LoVo (cell line): ENCODE data around the gene TAS1R3.
A peak's percentile ranks its signal among the peaks of the same experiment; 100 is the strongest.
"Not testable (repeated sequence)": the region's sequence is repeated elsewhere in the genome, so short reads cannot be mapped to it uniquely, and the experiment has no call there.

Source experiments
- DNase-seq: peaks from one replicate; pipeline ENCODE4 v3.0.0-alpha.2; 2016; ENCODE audit warnings: low spot score

The TAS1R3 gene

DNA sequence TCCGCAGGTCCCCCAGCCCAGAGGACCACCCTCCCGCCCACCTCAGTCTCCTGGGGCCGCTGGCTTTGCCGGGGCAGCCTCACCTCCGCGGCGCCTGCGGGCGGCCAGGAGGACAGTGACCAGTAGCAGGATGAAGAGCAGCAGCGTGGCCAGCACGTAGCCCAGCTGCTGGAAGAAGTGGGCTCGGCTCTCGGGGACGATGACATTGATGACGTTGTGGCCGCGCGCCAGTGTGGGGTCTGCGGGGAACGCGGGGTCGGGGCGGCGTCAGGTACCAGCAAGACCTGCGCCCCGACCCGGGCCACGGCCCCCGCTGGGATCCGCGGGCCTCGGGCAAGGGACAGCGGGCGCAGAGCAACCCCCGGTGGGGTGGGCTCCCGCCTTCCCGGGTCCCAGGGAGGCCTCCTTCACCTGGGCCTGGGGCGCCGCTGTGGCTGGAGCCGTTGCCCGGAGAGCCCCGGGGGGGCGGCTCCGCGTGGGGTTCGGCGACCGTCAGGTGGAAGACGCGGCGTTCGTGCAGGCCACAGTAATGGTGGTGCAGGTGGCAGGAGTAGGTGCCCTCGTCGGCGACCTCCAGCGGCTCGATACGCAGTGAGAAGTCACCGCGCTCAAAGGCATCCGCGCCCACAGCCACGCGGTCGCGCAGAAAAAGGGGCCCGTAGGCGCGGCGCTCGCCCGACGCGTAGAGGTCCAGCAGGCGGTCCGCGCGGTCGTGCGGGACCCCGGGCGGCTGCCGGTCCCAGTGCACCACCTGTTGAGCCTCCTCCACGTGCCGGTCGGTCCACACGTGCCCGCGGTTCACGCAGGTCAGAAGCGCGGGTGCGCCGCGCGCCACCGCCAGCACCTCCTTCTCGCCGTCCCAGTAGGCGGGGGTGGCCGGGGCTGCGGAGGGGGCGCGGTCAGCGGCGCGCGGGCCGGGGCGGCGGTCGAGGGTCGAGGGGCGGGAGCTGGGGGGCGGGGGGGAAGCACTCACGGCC, 23.5 kb downstream of the TAS1R3 start:
- DNase-seq = no peak

DNA sequence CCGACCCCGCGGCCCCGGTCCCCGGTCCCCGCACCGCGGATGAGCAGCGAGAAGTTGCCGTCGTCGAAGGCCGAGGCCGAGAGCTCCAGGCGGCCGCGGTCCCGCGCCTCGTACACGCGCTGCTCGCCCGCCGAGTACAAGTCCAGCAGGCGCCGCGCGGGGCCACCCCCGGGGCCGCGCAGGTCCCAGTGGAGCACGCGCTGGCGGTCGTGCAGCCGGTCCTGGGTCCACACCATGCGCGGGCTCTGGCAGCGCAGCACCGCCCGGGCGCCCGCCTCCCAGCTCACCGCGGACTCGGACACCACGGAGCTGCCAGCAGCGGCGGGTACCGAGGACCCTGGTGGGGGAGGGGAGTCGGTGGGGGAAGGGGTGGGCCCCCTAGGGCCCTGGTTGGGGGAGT, 24.3 kb downstream of the TAS1R3 start:
- DNase-seq = no peak

DNA sequence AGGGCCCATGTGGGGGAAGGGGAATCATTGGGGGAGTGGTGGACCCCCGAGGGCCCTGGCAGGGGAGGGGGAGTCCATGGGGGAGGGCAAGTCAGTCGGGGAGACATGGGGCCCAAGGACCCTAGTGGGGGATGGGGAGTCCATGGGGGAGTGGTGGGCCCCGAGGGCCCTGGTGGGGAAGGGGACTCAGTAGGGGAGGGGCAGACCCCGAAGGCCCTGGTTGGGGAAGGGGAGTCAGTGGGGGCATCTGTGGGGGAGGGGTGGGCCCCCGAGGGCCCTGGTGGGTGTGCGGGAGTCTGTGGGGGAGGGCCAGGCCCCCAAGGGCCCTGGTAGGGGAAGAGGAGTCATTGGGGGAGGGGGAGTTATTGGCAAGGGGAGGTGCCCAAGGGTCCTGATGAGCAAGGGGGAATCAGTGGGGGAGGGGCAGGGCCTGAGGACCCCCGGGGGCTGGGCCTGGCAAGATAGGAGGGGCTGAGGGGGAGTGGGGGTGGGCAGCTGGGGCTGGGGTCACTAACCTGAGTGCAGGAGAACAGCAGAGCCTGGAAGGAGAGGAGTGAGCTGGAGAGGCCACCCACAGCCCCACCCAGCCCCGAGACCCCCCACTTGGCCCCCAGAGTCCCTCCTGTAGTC, 25.2 kb downstream of the TAS1R3 start:
- no peak for DNase-seq

DNA sequence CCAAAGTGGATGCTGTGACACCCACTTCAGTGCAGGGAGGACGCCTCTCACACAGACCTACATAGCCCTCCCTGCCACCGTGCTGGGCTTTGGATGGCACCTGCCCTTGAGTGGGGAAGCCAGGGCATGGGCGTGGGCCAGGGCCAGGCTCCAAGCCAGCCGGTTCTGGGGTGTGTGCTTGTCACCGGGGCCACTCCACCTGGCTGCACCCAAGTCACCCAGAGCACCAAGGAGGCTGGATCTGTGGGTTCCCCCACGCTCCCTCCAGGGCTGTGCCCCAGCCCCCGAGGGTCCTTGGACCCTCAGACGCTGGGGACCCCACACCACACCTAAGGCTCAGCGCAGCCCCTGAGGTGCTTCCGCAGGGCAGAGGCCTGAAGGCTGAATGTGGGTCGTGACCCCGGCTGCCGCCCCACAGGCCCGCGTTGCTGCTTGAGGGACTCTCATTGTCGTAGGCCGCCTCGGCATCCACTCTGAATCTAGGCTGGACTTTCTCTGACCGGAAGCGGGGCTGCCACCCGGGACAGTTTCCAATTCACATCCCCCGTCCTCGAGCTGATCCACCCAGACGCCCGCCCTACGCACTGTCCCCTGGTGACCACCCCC, 25.8 kb downstream of the TAS1R3 start:
- DNase-seq = no peak

DNA sequence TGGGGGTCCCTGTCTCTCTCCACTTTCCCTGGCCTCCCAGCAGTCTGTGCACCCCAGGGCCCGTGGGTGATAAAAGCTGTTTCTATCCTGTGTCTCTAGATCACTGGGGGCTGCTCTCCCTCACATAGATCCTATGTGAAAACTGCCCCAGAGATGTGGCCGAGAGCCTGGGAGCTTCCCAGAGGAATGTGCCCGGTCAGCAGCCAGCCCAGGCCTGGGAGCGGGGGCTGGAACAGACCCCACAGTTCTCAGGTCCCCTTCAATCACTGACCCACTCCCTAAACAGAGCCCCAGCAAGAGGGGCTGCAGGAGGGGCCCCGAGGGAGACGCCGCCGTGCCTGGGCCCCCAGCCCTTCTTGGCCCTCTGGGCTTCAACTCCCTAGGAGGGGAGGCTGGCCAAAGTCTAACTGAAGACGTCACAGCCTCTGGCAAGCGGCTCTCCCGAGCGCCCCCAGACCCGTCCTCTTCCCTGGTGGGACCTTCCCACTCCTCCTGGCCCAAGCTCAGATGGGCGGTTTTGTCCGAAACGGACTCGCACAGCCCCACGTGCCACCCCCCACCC, 26.9 kb downstream of the TAS1R3 start:
- no peak for DNase-seq

DNA sequence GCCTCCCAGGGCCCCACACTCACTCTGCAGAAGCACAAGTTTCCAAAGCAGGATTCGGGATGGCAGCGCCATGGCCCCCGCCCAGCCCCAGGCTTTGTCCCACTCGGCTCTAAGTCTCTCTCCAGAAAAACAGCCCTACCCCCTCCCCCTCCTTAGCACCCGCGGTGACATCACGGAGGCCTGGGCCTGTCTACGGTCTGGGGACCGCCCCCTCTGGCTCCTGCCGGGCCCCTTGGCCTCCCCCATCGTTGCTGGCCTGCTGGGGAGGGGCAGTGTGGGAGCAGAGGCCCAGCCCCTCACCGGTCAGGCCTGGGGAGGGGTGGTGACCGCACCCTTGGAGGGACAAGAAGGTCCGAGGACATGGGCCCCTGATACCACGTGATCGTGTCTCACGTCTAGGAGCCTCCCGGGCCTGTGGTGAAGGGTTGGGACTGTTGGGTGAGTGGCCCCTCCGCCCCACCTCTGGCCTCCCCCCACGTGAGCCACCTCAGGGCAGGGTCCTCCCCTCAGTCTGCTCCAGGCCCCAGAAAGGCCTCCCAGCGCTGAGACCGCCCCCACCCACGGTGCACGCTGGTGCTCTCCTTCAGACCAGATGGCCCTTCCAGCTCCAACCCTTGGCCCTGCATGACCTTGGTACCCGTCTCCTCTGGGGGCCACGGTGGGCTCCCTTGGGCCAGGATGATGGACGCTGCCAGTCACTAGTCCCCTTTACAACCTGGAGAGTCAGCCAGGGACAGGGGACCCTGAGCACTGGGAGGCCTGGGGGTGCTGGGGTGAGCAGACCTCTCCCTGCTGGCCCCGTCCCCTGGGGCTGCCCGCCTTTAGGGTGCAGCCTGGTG, 27.6 kb downstream of the TAS1R3 start, which contains the start of gene MXRA8:
TSS of gene MXRA8 (minus strand) at position 123 of the 839 bp plus-strand sequence. CDS start at position 72, 51 bp downstream.
- DNase-seq = no peak

DNA sequence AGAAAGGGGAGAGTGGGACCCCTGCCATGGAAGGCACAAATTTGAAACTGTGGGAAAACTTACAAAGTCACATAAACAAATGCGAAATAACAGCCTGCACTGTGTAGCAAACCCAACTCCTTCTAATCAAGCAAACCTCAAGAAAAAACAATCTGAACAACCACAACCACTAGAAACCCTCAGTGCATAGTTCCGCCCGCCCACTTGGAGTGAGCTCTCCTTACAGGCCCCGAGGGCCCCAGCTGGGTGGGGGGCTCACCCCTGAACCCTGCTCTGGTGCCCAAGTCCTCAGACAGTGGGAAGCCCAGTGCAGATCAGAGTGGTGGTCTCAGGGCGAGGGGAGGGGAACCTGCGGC, 28.2 kb downstream of the TAS1R3 start:
- DNase-seq = no peak

DNA sequence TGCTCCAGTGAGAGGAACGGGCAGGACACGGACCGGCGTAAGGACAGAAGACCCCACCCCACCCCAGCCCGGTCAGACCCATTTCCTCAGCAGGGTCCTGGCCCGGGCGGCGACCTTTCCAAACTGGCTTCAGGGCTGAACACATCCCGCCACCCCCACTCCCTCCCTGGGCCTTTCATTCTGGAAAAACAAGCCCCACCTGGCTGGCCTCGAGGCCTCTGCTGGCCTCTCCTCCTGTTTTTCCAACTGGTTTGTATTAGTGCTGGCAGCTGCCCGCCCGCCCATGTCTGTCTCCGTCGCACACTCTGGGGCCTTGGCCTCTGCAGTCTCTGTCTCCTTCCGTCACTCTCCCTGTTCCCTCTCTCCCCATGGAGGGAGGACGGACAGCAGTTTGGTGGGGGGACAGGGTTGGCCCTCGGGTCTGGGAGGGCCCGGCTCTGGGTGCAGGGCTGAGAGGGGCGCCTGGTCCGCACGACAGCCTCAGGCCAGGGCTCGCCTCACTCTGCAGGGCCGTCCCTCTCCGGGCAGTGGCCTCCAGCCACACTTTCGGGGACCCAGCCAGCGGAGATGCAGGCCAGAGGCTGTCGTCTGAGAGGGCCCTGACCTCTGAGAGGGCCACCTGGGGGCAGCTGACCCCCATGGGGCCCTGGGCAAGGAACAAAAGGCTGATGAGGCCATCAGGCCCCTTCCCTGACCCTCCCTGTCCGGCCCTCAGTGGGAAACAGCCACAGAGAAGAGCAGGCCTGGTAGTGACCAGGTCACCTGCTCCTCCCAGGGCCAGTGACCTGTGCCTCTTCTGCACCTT, 28.8 kb downstream of the TAS1R3 start:
- DNase-seq = no peak

DNA sequence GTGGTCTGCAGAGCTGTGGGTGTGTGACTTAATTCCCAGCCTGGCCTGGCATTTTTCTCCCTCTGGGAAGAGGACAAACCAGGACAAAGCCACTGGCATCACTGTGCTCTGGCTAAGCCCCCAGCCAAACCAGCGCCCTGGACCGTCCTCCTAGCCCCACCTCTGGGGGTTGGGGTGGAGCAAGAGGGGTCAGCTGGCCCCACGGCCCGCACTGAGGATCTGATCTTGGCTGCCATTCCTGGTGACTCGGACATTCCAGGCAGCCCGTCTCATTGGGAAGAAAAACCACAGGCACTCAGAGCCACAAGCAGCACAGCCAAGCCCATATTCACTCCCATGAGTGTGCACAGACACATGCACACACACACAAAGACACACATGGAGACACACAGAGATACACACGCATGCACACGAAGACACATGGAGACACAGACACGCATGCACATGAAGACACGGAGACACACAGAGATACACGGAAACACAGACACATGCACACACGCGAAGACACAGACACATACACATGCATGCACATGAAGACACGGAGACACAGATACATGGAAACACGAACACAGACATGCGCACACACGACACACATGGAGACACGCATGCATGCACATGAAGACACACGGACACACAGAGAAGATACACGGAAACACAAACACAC, 29.6 kb downstream of the TAS1R3 start:
- DNase-seq = peak; percentile 45

DNA sequence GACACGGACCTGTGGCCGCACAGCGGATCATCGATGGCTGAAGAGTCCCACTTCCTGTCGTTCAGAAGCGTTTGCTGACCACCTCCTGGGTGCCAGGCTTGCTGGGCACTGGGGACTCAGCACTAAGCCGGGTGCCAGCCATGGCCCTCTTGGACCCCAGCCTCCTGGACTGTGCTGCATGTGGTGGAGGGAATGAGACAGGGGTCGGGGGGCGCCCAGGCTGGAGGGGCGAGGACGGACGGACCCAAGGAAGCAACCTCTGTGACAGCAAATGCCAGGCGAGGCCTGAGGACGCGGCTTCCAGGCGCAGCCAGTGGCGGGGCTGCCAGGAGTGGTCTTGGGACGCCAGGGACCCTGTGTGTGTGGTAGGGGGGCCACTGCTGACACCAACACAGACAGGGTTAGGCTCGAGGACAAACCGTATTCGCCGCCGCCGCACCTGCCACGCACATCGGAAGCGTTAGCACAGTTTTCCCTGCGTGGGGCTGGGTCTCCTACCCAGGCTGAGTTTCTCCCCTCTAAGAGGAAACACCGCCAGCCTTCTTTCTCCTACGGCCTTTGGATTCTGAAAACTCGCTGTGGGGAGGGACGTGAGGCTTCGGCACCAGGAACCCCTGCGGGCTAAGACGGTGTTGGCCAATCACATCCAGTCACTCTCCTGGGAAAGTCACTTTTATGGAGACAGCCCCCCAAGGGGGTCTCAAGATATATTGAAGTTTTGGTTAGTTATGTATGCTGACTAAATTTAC, 30.3 kb downstream of the TAS1R3 start:
- DNase-seq = no peak

DNA sequence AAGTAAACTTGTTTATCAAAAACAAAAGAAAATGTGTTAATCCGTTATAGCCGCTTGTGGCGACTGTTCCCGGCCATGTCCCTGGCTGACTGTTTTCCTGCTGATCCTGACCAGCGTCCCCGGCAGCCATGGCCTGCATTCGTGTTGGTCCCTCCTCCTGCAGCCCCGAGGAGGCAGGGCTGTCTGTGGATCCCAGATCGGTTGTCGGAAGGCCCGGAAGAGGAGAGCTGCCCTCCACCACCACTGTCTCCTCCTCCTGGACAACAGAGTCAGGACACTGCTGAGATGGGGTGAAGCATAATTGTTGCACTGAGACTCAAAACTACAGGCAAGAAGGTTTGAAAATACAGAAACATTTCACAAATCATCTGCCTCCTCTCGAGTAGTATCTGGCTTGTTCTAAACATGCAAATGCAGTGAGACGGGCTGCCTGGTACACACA, 30.9 kb downstream of the TAS1R3 start:
- no peak for DNase-seq

DNA sequence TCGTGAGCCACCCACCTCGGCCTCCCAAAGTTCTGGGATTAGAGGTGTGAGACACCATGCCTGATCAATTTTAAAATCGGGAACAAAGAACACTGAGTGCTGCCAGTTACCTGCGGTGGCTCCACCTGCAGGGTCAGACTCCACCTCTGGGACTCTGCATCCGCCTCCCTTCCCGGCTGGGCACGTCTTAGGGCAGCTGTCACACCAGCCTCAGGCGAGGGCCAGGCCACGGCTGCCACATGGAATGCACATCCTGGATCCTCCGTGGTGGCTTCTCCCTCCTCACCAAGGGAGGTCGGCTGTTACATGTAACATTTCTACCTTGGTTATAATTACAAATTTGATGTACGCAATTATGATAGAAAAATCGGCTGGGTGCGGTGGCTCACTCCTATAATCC, 33.2 kb downstream of the TAS1R3 start:
- no peak for DNase-seq

DNA sequence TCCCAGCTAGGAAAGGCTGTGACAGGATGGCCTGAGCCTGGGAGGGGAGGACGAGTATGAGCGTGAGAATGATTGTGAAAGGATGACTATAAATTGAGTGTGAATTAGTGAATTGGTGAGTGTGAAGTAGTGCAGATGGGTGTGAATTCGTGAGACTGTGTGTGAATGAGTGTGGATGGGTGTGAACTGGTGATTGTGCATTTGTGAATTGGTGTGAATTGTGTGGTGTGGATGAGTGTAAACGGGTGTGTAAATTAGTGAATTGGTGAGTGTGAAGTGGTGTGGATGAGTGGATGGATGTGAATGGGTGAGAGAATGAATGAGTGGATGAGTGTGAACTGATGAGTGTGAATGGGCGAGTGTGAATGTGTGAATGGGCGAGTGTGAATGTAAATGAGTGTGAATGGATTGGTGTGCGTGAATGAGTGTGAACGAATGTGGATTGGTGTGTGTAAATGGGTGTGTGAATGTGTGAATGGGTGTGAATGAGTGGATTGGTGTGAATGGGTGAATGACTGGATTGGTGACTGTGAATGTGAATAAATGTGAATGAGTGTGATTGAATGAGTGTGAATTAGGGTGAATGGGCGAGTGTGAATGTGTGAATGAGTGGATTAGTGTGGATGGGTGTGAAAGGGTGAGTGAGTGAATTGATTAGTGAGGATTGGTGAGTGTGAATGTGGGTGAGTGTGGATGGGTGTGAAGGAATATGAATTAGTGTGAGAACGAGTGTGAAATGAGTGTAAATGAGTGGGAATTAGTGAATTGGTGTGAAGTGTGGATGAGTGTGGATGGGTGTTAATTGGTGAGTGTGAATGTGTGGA, 35.0 kb downstream of the TAS1R3 start:
- DNase-seq = no peak

DNA sequence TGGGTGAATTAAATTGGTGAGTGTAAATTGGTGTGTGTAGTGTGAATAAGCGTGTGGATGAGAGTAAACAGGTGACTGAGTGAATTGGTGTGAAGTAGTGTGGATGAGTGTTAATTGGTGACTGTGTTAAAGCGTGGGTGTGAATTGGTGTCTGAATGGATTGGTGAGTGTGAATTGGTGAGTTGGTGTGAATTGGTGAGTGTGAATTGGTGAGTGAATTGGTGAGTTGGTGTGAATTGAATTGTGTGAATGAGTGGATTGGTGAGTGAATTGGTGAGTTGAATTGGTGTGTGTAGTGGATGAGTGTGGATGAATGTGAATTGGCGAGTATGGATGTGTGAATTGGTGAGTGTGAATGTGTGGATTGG, 35.6 kb downstream of the TAS1R3 start:
- DNase-seq = no peak

DNA sequence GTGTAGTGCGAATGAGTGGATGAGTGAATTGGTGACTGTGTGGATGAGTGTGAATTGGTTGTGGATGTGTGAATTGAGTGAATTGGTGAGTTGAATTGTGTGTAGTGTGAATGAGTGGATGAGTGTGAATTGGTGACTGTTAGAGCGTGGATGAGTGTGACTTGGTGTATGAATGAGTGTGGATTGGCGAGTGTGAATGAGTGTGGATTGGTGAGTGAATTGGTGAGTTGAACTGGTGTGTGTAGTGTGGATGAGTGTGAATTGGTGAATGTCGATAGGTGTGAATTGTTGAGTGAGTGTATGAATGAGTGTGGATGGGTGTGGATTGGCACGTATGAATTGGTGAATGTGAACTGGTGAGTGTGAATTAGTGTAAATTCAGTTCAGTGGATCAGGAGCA, 36.2 kb downstream of the TAS1R3 start:
- no peak for DNase-seq

DNA sequence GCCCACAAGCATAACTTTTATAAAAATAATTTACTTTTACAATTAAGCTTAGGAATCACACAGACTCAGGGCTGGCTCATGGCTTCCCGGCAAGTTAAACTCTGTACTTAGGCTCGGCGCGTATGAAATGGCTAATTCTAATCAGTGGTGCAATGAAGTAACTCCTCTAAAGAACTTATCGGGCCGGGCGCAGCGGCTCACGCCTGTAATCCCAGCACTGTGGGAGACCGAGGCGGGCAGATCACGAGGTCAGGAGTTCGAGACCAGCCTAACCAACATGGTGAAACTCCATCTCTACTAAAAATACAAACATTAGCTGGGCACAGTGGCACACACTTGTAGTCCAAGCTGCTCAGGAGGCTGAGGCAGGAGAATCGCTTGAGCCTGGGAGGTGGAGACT, 39.0 kb downstream of the TAS1R3 start:
- DNase-seq = not testable (repeated sequence)

DNA sequence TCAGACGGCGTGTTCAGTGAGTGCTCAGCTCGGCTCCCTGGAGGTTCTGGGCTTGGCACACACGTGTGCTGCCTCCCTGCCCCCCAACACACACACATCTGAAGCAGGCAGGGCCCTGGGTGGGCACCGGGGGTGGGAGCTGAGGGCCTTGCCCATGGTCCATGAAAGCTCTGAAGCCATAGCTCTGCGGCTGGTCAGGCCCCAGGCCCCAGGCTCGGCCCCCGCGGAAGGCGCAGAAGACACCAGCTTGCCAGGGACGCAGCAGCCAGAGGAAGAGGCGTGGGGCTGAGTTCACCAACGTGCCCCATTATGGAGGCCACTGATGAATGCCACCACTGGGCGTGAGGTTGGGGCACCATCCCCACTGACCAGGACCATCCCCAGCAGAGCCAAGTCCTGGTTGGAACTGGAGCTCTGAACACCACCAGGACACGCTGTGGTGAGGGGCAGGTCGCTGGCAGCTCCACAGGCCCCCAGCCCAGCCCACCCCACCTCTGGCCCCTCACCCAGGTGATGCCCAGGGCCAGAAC, 39.8 kb downstream of the TAS1R3 start:
- no peak for DNase-seq

DNA sequence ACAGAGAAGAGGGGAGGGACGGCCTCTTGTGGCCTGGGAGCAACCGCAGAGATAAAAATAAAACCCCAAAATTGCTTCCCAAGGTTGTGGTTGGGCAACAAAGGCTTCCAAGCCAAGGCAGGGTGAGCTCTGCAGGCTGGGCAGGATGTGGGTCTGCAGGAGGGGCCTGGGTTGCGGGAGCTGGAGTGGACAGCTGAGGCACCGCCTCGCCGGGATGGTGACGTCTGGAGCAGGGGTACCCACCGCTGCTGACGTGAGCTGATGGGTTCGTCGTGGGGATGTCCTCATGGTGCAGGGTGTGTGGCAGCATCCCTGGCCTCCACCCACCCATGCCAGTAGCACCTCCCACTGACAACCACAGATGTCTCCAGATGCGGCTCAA, 40.3 kb downstream of the TAS1R3 start:
- DNase-seq = no peak
